Tibial nerve (tissue), 4 donors: ENCODE measurements around the gene CDH16. TPM values are rescaled to one million over a fixed set of nuclear protein-coding genes. Genes with fewer than 3 reads are reported as not detected.

ENCODE experiments used
- DNase-seq, 2 donors: peaks; one replicate each; pipeline ENCODE4 v3.0.0-alpha.2; 2019; ENCODE audit warnings: low spot score in 2 of 2
- H3K27ac ChIP-seq, 4 donors: fragments of 200-600 bp; sonication (generic) in 3 of 4; one replicate each; pipeline ENCODE4 v1.5.1; 2017 to 2019; ENCODE audit warnings: mild to moderate bottlenecking in 1 of 4
- H3K27me3 ChIP-seq, 2 donors: fragments of 200-600 bp; sonication (generic) in 1 of 2; one replicate each; pipeline versions ENCODE4 v1.5.1 to v1.6.0; 2017 to 2019
- H3K36me3 ChIP-seq, 3 donors: fragments of 200-600 bp; sonication (generic); one replicate each; pipeline ENCODE4 v1.5.1; 2018 to 2019
- H3K4me1 ChIP-seq, 4 donors: fragments of 200-600 bp; sonication (generic) in 3 of 4; one replicate each; pipeline ENCODE4 v1.5.1; 2017 to 2019
- H3K4me3 ChIP-seq, 4 donors: fragments of 200-600 bp; sonication (generic) in 3 of 4; one replicate each; pipeline ENCODE4 v1.5.1; 2017 to 2019; ENCODE audit warnings: mild to moderate bottlenecking in 1 of 4, moderate library complexity in 1 of 4
- H3K9me3 ChIP-seq, 4 donors: fragments of 200-600 bp; sonication (generic) in 3 of 4; one replicate each; pipeline ENCODE4 v1.5.1; 2017 to 2019
- CTCF ChIP-seq, 5 experiments: fragments of 200-600 bp in 3 of 5; fragments of 450-650 bp in 2 of 5; sonication (generic) in 3 of 5; IDR thresholded peaks; one replicate each; pipeline ENCODE4 v1.5.1; 2016 to 2019; ENCODE audit warnings: antibody characterized with exemption in 5 of 5, mild to moderate bottlenecking in 3 of 5, moderate library complexity in 2 of 5
- EP300 ChIP-seq, 2 donors: sonication (generic); formaldehyde crosslinking; IDR thresholded peaks; one replicate each; pipeline ENCODE4 v1.6.1; 2017; ENCODE audit warnings: antibody characterized with exemption in 2 of 2, mild to moderate bottlenecking in 1 of 2
- POLR2A ChIP-seq, 2 donors: fragments of 450-650 bp; IDR thresholded peaks; one replicate each; pipeline ENCODE4 v1.6.1; 2017; ENCODE audit warnings: antibody characterized with exemption in 2 of 2, mild to moderate bottlenecking in 2 of 2, moderate library complexity in 2 of 2
- WGBS, 2 donors: methylation state at CpG; one replicate each; pipeline ENCODE4 v1.1.5; 2018; 5-methylcytosine and 5-hydroxymethylcytosine counted together
- total RNA-seq, 4 donors: library from RNA; depleted of rRNA; stranded (reverse); fragments of >200 nt; gene quantifications; one replicate each; pipeline ENCODE4 v1.1.0, GENCODE V29; 2016

Gene CDH16
- total RNA-seq, 4 donors from 2014 or later: 0.30 to 2.5 (median 1.4) TPM

- Histone ChIP-seq H3K27me3 (peaks cover 0 to 21% of the 10 kb centered on the region in 2 donors), H3K27ac (peak overlapping the region in 2 of 4 donors; percentile 8 to 86), H3K4me1 (peaks cover 0 to 52% (median 7%) of the 10 kb centered on the region in 4 donors), H3K9me3 (no peaks in the 10 kb centered on the region), H3K4me3 (peak overlapping the region; percentile 6 to 65 (median 35)), H3K36me3 (peaks cover 0 to 10% (median 0%) of the 10 kb centered on the region in 3 donors)
- DNase-seq: no peak
- WGBS, 2 donors: 75 to 97% methylated on average over 3 of the region's 3 CpGs
- TF ChIP-seq POLR2A (IDR thresholded peaks at IDR 0.05) (no peak), CTCF (IDR thresholded peaks at IDR 0.05) (no peak), EP300 (IDR thresholded peaks at IDR 0.05) (no peak)
Measured at GRCh38 chr16:66923866-66924265, 5.2 kb upstream of the CDH16 start.

GRCh38 chr16:66923247-66923731, 4.6 kb upstream of the CDH16 start:
- TF ChIP-seq POLR2A (IDR thresholded peaks at IDR 0.05) (no peak), CTCF (IDR thresholded peaks at IDR 0.05) (no peak), EP300 (IDR thresholded peaks at IDR 0.05) (no peak)
- no peaks in the 10 kb centered on the region for H3K9me3 ChIP-seq
- peaks cover 0 to 21% of the 10 kb centered on the region in 2 donors for H3K27me3 ChIP-seq
- 68% methylated on average over 18 of the region's 18 CpGs for WGBS, 2 donors
- H3K4me3 ChIP-seq: peak overlapping the region; percentile 6 to 65 (median 35)
- H3K27ac ChIP-seq: peak overlapping the region in 3 of 4 donors; percentile 17 to 86 (median 22)
- no peak for DNase-seq
- H3K36me3 ChIP-seq: peaks cover 0 to 10% (median 0%) of the 10 kb centered on the region in 3 donors
- peaks cover 0 to 52% (median 7%) of the 10 kb centered on the region in 4 donors for H3K4me1 ChIP-seq

- peaks cover 0 to 21% of the 10 kb centered on the region in 2 donors for H3K27me3 ChIP-seq
- peaks cover 0 to 10% (median 0%) of the 10 kb centered on the region in 3 donors for H3K36me3 ChIP-seq
- peak overlapping the region in 1 of 4 donors; percentile 65 for H3K4me3 ChIP-seq
- 62 to 84% methylated on average over 39 to 41 of the region's 42 CpGs for WGBS, 2 donors
- no peaks in the 10 kb centered on the region for H3K9me3 ChIP-seq
- TF ChIP-seq EP300 (IDR thresholded peaks at IDR 0.05) (no peak), CTCF (IDR thresholded peaks at IDR 0.05) (no peak), POLR2A (IDR thresholded peaks at IDR 0.05) (no peak)
- H3K27ac ChIP-seq: peak overlapping the region in 2 of 4 donors; percentile 55 to 65
- no peak for DNase-seq
- peaks cover 0 to 45% (median 7%) of the 10 kb centered on the region in 4 donors for H3K4me1 ChIP-seq
Measured at GRCh38 chr16:66921729-66922450, 3.2 kb upstream of the CDH16 start.

GRCh38 chr16:66920924-66921680, 2.4 kb upstream of the CDH16 start:
- no peak for TF ChIP-seq CTCF (IDR thresholded peaks at IDR 0.05)
- TF ChIP-seq EP300 (IDR thresholded peaks at IDR 0.05): no peak
- no peak for TF ChIP-seq POLR2A (IDR thresholded peaks at IDR 0.05)
- 64 to 75% methylated on average over 9 of the region's 9 CpGs for WGBS, 2 donors
- H3K36me3 ChIP-seq: peaks cover 0 to 10% (median 0%) of the 10 kb centered on the region in 3 donors
- no peaks in the 10 kb centered on the region for H3K9me3 ChIP-seq
- peak overlapping the region in 2 of 4 donors; percentile 55 to 65 for H3K27ac ChIP-seq
- peaks cover 0 to 21% of the 10 kb centered on the region in 2 donors for H3K27me3 ChIP-seq
- H3K4me3 ChIP-seq: no peak overlapping the region
- no peak for DNase-seq
- peaks cover 0 to 39% (median 5%) of the 10 kb centered on the region in 4 donors for H3K4me1 ChIP-seq
